Measurements from ENCODE around the gene FAM117A. TPM values are rescaled to one million over a fixed set of nuclear protein-coding genes. Genes with fewer than 3 reads are reported as not detected.

Gene FAM117A
- total and polyA plus RNA-seq, 2 of the 8 experiments (the other 6 are each of a cell fraction or from before 2014, with no cell fraction given) = 28.4 to 45.7 TPM

- TF ChIP-seq MAX (IDR thresholded peaks at IDR 0.05) (no peak), JUN (IDR thresholded peaks at IDR 0.05; ENCODE audit: low read depth, low read length) (no peak), CBX8 (IDR thresholded peaks at IDR 0.05; ENCODE audit: borderline replicate concordance, low read depth, low read length) (no peak), CEBPB (IDR thresholded peaks at IDR 0.05; ENCODE audit: low read depth, low read length) (no peak), TEAD4 (IDR thresholded peaks at IDR 0.05; ENCODE audit: low read depth, low read length) (no peak)
Measured at GRCh38 chr17:49766918-49767530, 3.1 kb upstream of the FAM117A start (continued).

Measured in H1 (cell line).